K562 (cell line): ENCODE data around the gene IFT122. TPM values are rescaled to one million over a fixed set of nuclear protein-coding genes. Genes with fewer than 3 reads are reported as not detected.

Experiments
- ARID1B ChIP-seq: fragments of 450-650 bp; IDR thresholded peaks from 2 replicates; pipeline ENCODE4 v1.6.1; 2016; ENCODE audit warnings: antibody characterized with exemption, mild to moderate bottlenecking, inconsistent platforms
- CREB1 ChIP-seq, 2 experiments: sonication (generic) in 1 of 2; formaldehyde crosslinking in 1 of 2; IDR thresholded peaks; 2 replicates each; pipeline versions ENCODE4 v1.6.1 to v1.8.0; 2012 to 2022; ENCODE audit warnings: inconsistent platforms in 1 of 2, mild to moderate bottlenecking in 1 of 2, missing genetic modification reagents in 1 of 2, moderate library complexity in 1 of 2
- CXXC5 ChIP-seq: fragments of 250-450 bp; sonication (Bioruptor Pico); IDR thresholded peaks from 2 replicates; pipeline ENCODE4 v1.8.0; 2022; ENCODE audit warnings: inconsistent platforms, mild to moderate bottlenecking, moderate library complexity
- ETV1 ChIP-seq: fragments of 450-650 bp; conservative IDR thresholded peaks from 2 replicates; pipeline ENCODE4 v1.6.1; 2016; ENCODE audit warnings: missing genetic modification characterization, control low read depth, low read depth, missing compliant biosample characterization
- FOXA1 ChIP-seq: fragments of 450-650 bp; IDR thresholded peaks from 2 replicates; pipeline ENCODE4 v1.6.1; 2016; ENCODE audit warnings: mild to moderate bottlenecking, borderline replicate concordance
- KHSRP ChIP-seq: fragments of 450-650 bp; IDR thresholded peaks from 2 replicates; pipeline ENCODE4 v1.6.1; 2017
- L3MBTL2 ChIP-seq: fragments of 450-650 bp; IDR thresholded peaks from 2 replicates; pipeline ENCODE4 v1.6.1; 2016; ENCODE audit warnings: mild to moderate bottlenecking, moderate library complexity
- MYNN ChIP-seq, 2 experiments: sonication (generic); formaldehyde crosslinking in 1 of 2; IDR thresholded peaks; 2 replicates each; pipeline versions ENCODE4 v1.5.0 to v1.6.1; 2016 to 2020; ENCODE audit warnings: antibody characterized with exemption in 1 of 2, missing genetic modification reagents in 1 of 2
- NONO ChIP-seq, 2 experiments: fragments of 200-400 bp in 1 of 2; fragments of 450-650 bp in 1 of 2; formaldehyde crosslinking in 1 of 2; IDR thresholded peaks; 2 replicates each; pipeline ENCODE4 v1.6.1; 2017; ENCODE audit warnings: low read depth in 2 of 2, mild to moderate bottlenecking in 2 of 2, moderate library complexity in 2 of 2, low read length in 1 of 2
- PHB2 ChIP-seq: fragments of 450-650 bp; IDR thresholded peaks from 2 replicates; pipeline ENCODE4 v1.6.1; 2017; ENCODE audit warnings: low read depth
- POLR2AphosphoS2 ChIP-seq: IDR thresholded peaks from 2 replicates; pipeline ENCODE4 v1.6.1; 2012; ENCODE audit warnings: low read length, improper control_type of control experiment
- TEAD4 ChIP-seq, 2 experiments: sonication (generic) in 1 of 2; formaldehyde crosslinking in 1 of 2; IDR thresholded peaks; 2 replicates each; pipeline versions ENCODE4 v1.6.1 to v1.8.0; 2012 to 2022; ENCODE audit warnings: borderline replicate concordance in 1 of 2, inconsistent platforms in 1 of 2, low read length in 1 of 2, mild to moderate bottlenecking in 1 of 2, missing genetic modification reagents in 1 of 2
- ZNF124 ChIP-seq: sonication (generic); formaldehyde crosslinking; IDR thresholded peaks from 2 replicates; pipeline ENCODE4 v1.8.1; 2022; ENCODE audit warnings: missing genetic modification reagents
- ZNF143 ChIP-seq: sonication (generic); formaldehyde crosslinking; IDR thresholded peaks from 2 replicates; pipeline ENCODE4 v1.9.0; 2022; ENCODE audit warnings: mild to moderate bottlenecking, missing genetic modification reagents
- ZNF445 ChIP-seq: fragments of 250-450 bp; sonication (Bioruptor Pico); IDR thresholded peaks from 2 replicates; pipeline ENCODE4 v1.4.0; 2020; ENCODE audit warnings: low read depth, mild to moderate bottlenecking, moderate library complexity
- ZNF644 ChIP-seq: fragments of 200-800 bp; sonication (Bioruptor generic); IDR thresholded peaks from 2 replicates; pipeline ENCODE4 v1.6.1; 2016; ENCODE audit warnings: low read depth, missing genetic modification characterization, missing compliant biosample characterization
- polyA plus RNA-seq, 8 experiments: library from polyadenylated mRNA; depleted of rRNA in 4 of 8; stranded (reverse) in 5 of 8; unstranded in 3 of 8; fragments of >200 nt; fragmentation: Nextera tagmentation in 2 of 8; fragmentation: Illumina TruSeq in 1 of 8; extraction: Ambion mirVana in 2 of 8; extraction: Trizol in 1 of 8; gene quantifications; 2 replicates each; pipeline versions ENCODE4 v1.2.1 to v1.2.3, GENCODE V29; 2011 to 2014; ENCODE audit warnings: inconsistent platforms in 1 of 8, missing spikeins in 1 of 8
- total RNA-seq, 7 experiments: library from RNA; depleted of rRNA in 6 of 7; stranded (reverse); fragments of >200 nt in 6 of 7; fragmentation: Illumina TruSeq in 2 of 7; extraction: Trizol in 2 of 7; gene quantifications; 2 replicates each; pipeline versions ENCODE4 v1.2.1 to v1.2.3, GENCODE V29; 2011 to 2021; ENCODE audit warnings: low replicate concordance in 1 of 7
- TF ChIP-seq, protein P1 (sequence below): sonication (generic); formaldehyde crosslinking; IDR thresholded peaks from 2 replicates; pipeline ENCODE4 v1.5.0; 2020; ENCODE audit warnings: missing genetic modification reagents
- TF ChIP-seq, protein P2 (sequence below): fragments of 450-650 bp; IDR thresholded peaks from 2 replicates; pipeline ENCODE4 v1.6.1; 2018; ENCODE audit not compliant: partially characterized antibody
- TF ChIP-seq, protein P3 (sequence below): fragments of 450-650 bp; IDR thresholded peaks from 2 replicates; pipeline ENCODE4 v1.6.1; 2017; ENCODE audit warnings: antibody characterized with exemption, mild to moderate bottlenecking

The IFT122 gene
- total and polyA plus RNA-seq, 9 of the 15 experiments (the other 6 are each of a cell fraction or from before 2014, with no cell fraction given), result 2.4 to 11.5 (median 7.7) TPM

DNA sequence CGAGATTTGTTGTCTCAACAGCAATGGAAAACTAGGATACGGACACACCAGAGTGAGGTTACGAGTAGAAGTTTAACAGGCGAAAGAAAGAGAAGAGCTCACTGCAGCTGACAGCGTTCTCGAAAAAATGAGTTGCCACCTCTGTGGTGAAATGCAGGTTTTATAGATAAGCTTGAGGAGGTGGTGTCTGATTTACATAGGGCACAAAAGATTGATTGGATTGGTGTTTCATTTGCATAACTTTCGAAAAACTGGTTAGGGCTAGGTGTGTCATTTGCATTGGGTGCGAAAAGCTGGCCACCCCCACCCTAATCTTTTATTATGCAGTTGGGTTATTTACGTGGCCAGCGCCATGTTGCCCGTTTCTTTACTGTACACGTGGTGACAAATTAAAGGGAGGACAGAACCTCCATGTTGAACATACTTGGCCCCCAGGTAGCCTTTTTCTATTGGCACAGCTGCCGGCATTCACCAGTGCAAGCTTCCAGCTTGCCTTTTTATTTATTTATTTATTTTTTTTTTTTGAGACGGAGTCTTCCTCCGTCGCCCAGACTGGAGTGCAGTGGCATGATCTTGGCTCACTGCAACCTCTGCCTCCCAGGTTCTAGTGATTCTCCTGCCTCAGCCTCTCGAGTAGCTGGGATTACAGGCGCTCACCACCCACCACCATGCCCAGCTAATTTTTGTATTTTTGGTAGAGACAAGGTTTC, 8.3 kb downstream of the IFT122 start (continued):
- 0 out of 2 replicates have a peak, but pooled peaks have one; percentile 49 for TF ChIP-seq CXXC5
- TF ChIP-seq, protein P1, sequence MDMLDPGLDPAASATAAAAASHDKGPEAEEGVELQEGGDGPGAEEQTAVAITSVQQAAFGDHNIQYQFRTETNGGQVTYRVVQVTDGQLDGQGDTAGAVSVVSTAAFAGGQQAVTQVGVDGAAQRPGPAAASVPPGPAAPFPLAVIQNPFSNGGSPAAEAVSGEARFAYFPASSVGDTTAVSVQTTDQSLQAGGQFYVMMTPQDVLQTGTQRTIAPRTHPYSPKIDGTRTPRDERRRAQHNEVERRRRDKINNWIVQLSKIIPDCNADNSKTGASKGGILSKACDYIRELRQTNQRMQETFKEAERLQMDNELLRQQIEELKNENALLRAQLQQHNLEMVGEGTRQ (CRISPR knock-in tag), result no peak
- 0 out of 4 replicates have a peak, but pooled peaks of 1 of the 2 experiments have one; percentile 45 for TF ChIP-seq NONO (IDR thresholded peaks at IDR 0.05; ENCODE audit: low read depth in 2 of 2, low read length in 1 of 2)
- 0 out of 2 replicates have a peak, but pooled peaks have one; percentile 7 for TF ChIP-seq CREB1 (IDR thresholded peaks at IDR 0.05)
- no peak for TF ChIP-seq CREB1 (CRISPR knock-in tag; IDR thresholded peaks at IDR 0.05)
- no peak for TF ChIP-seq FOXA1
- TF ChIP-seq PHB2, result 0 out of 2 replicates have a peak, but pooled peaks have one; percentile 42
- TF ChIP-seq, protein P2, sequence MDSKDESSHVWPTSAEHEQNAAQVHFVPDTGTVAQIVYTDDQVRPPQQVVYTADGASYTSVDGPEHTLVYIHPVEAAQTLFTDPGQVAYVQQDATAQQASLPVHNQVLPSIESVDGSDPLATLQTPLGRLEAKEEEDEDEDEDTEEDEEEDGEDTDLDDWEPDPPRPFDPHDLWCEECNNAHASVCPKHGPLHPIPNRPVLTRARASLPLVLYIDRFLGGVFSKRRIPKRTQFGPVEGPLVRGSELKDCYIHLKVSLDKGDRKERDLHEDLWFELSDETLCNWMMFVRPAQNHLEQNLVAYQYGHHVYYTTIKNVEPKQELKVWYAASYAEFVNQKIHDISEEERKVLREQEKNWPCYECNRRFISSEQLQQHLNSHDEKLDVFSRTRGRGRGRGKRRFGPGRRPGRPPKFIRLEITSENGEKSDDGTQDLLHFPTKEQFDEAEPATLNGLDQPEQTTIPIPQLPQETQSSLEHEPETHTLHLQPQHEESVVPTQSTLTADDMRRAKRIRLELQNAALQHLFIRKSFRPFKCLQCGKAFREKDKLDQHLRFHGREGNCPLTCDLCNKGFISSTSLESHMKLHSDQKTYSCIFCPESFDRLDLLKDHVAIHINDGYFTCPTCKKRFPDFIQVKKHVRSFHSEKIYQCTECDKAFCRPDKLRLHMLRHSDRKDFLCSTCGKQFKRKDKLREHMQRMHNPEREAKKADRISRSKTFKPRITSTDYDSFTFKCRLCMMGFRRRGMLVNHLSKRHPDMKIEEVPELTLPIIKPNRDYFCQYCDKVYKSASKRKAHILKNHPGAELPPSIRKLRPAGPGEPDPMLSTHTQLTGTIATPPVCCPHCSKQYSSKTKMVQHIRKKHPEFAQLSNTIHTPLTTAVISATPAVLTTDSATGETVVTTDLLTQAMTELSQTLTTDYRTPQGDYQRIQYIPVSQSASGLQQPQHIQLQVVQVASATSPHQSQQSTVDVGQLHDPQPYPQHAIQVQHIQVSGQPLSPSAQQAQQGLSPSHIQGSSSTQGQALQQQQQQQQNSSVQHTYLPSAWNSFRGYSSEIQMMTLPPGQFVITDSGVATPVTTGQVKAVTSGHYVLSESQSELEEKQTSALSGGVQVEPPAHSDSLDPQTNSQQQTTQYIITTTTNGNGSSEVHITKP, result peak; percentile 43
- no peak for TF ChIP-seq ZNF124 (CRISPR knock-in tag)
- TF ChIP-seq, protein P3, sequence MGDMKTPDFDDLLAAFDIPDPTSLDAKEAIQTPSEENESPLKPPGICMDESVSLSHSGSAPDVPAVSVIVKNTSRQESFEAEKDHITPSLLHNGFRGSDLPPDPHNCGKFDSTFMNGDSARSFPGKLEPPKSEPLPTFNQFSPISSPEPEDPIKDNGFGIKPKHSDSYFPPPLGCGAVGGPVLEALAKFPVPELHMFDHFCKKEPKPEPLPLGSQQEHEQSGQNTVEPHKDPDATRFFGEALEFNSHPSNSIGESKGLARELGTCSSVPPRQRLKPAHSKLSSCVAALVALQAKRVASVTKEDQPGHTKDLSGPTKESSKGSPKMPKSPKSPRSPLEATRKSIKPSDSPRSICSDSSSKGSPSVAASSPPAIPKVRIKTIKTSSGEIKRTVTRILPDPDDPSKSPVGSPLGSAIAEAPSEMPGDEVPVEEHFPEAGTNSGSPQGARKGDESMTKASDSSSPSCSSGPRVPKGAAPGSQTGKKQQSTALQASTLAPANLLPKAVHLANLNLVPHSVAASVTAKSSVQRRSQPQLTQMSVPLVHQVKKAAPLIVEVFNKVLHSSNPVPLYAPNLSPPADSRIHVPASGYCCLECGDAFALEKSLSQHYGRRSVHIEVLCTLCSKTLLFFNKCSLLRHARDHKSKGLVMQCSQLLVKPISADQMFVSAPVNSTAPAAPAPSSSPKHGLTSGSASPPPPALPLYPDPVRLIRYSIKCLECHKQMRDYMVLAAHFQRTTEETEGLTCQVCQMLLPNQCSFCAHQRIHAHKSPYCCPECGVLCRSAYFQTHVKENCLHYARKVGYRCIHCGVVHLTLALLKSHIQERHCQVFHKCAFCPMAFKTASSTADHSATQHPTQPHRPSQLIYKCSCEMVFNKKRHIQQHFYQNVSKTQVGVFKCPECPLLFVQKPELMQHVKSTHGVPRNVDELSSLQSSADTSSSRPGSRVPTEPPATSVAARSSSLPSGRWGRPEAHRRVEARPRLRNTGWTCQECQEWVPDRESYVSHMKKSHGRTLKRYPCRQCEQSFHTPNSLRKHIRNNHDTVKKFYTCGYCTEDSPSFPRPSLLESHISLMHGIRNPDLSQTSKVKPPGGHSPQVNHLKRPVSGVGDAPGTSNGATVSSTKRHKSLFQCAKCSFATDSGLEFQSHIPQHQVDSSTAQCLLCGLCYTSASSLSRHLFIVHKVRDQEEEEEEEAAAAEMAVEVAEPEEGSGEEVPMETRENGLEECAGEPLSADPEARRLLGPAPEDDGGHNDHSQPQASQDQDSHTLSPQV, result peak; percentile 70
- peak; percentile 29; the same call in 1 of the 2 replicates for TF ChIP-seq ARID1B
- TF ChIP-seq KHSRP, result no peak
- peak; percentile 63 for TF ChIP-seq L3MBTL2
- TF ChIP-seq MYNN (IDR thresholded peaks at IDR 0.05), result no peak; the same call in 1 of the 2 replicates
- TF ChIP-seq MYNN (CRISPR knock-in tag; IDR thresholded peaks at IDR 0.05), result no peak
- no peak for TF ChIP-seq ZNF143
- no peak for TF ChIP-seq ZNF445
- TF ChIP-seq ZNF644, result no peak; the same call in none of the 2 replicates
- no peak for TF ChIP-seq ETV1 (tag)
- peak; percentile 21; the same call in 1 of the 2 replicates for TF ChIP-seq TEAD4 (IDR thresholded peaks at IDR 0.05; ENCODE audit: low read length)
- TF ChIP-seq TEAD4 (CRISPR knock-in tag; IDR thresholded peaks at IDR 0.05; ENCODE audit: borderline replicate concordance), result no peak
- peak; percentile 85; the same call in 1 of the 2 replicates for TF ChIP-seq POLR2AphosphoS2
